Inflammatory macrophage treated with lipopolysaccharide for 4 hours (primary cell): ENCODE results near the gene DOK6.
A peak's percentile ranks its signal among the peaks of the same experiment; 100 is the strongest.

Experiments
- DNase-seq: peaks from one replicate; pipeline ENCODE4 v3.0.0-alpha.2; 2020

Gene DOK6

GRCh38 chr18:69557282-69557681 is 156.6 kb downstream of the DOK6 start:
- DNase-seq: no peak

- no peak for DNase-seq
Measured at GRCh38 chr18:69558052-69558451, 157.4 kb downstream of the DOK6 start.

- DNase-seq: no peak
Measured at GRCh38 chr18:69559604-69560003, 158.9 kb downstream of the DOK6 start.

- no peak for DNase-seq
Measured at GRCh38 chr18:69564602-69565001, 163.9 kb downstream of the DOK6 start.

- DNase-seq: no peak
Measured at GRCh38 chr18:69567813-69568488, 167.3 kb downstream of the DOK6 start.

GRCh38 chr18:69569133-69569532 is 168.4 kb downstream of the DOK6 start:
- DNase-seq: no peak

- DNase-seq: no peak
Measured at GRCh38 chr18:69574401-69574800, 173.7 kb downstream of the DOK6 start.

- DNase-seq: peak; percentile 3
Measured at GRCh38 chr18:69580107-69580506, 179.4 kb downstream of the DOK6 start.

- DNase-seq: no peak
Measured at GRCh38 chr18:69584429-69584828, 183.7 kb downstream of the DOK6 start.

GRCh38 chr18:69585696-69586095 is 185.0 kb downstream of the DOK6 start:
- no peak for DNase-seq

- DNase-seq: no peak
Measured at GRCh38 chr18:69586537-69586936, 185.8 kb downstream of the DOK6 start.

GRCh38 chr18:69588301-69588700 is 187.6 kb downstream of the DOK6 start:
- no peak for DNase-seq

GRCh38 chr18:69590150-69590549 is 189.5 kb downstream of the DOK6 start:
- no peak for DNase-seq

- no peak for DNase-seq
Measured at GRCh38 chr18:69596345-69596744, 195.7 kb downstream of the DOK6 start.

- no peak for DNase-seq
Measured at GRCh38 chr18:69597561-69597960, 196.9 kb downstream of the DOK6 start.

- no peak for DNase-seq
Measured at GRCh38 chr18:69599377-69599776, 198.7 kb downstream of the DOK6 start.

- no peak for DNase-seq
Measured at GRCh38 chr18:69612242-69612641, 211.6 kb downstream of the DOK6 start.

GRCh38 chr18:69616114-69616513 is 215.4 kb downstream of the DOK6 start:
- no peak for DNase-seq

- DNase-seq: no peak
Measured at GRCh38 chr18:69617408-69617807, 216.7 kb downstream of the DOK6 start.

- no peak for DNase-seq
Measured at GRCh38 chr18:69617888-69618287, 217.2 kb downstream of the DOK6 start.

- DNase-seq: no peak
Measured at GRCh38 chr18:69622184-69622583, 221.5 kb downstream of the DOK6 start.

- DNase-seq: no peak
Measured at GRCh38 chr18:69622961-69623360, 222.3 kb downstream of the DOK6 start.

- no peak for DNase-seq
Measured at GRCh38 chr18:69626171-69626570, 225.5 kb downstream of the DOK6 start.

- DNase-seq: no peak
Measured at GRCh38 chr18:69626643-69627242, 226.1 kb downstream of the DOK6 start.

- no peak for DNase-seq
Measured at GRCh38 chr18:69628774-69629359, 228.2 kb downstream of the DOK6 start.
